Activated CD8-positive, alpha-beta memory T cell treated with anti-CD3 and anti-CD28 coated beads, Interleukin-2, amount 50 U/mL, for 4 hours (primary cell): ENCODE data around the gene RBMS1.
"Not testable (repeated sequence)": the region's sequence is repeated elsewhere in the genome, so short reads cannot be mapped to it uniquely, and the experiment has no call there.

Source experiments
- DNase-seq: peaks from one replicate; pipeline ENCODE4 v3.0.0-alpha.2; 2020

The RBMS1 gene

GRCh38 chr2:160469164-160469563 lies 24.4 kb downstream of the RBMS1 start:
- DNase-seq, result no peak

- DNase-seq, result no peak
Observed at GRCh38 chr2:160467086-160467485, 26.5 kb downstream of the RBMS1 start.

GRCh38 chr2:160465406-160465805 lies 28.2 kb downstream of the RBMS1 start:
- DNase-seq, result no peak

- DNase-seq, result no peak
Observed at GRCh38 chr2:160465002-160465401, 28.6 kb downstream of the RBMS1 start.

GRCh38 chr2:160464017-160464416 lies 29.6 kb downstream of the RBMS1 start:
- DNase-seq, result no peak

GRCh38 chr2:160463245-160463644 lies 30.4 kb downstream of the RBMS1 start:
- DNase-seq, result no peak

GRCh38 chr2:160460333-160460731 lies 33.3 kb downstream of the RBMS1 start:
- DNase-seq, result no peak

- no peak for DNase-seq
Observed at GRCh38 chr2:160459538-160460332, 33.9 kb downstream of the RBMS1 start.

GRCh38 chr2:160458718-160459453 lies 34.7 kb downstream of the RBMS1 start:
- DNase-seq, result no peak

GRCh38 chr2:160457588-160457987 lies 36.0 kb downstream of the RBMS1 start:
- no peak for DNase-seq

- DNase-seq, result no peak
Observed at GRCh38 chr2:160454070-160454797, 39.4 kb downstream of the RBMS1 start.

GRCh38 chr2:160453111-160453820 lies 40.3 kb downstream of the RBMS1 start:
- no peak for DNase-seq

GRCh38 chr2:160450486-160450885 lies 43.1 kb downstream of the RBMS1 start:
- DNase-seq, result no peak

GRCh38 chr2:160448821-160449220 lies 44.8 kb downstream of the RBMS1 start:
- not testable (repeated sequence) for DNase-seq

- DNase-seq, result no peak
Observed at GRCh38 chr2:160445673-160446072, 47.9 kb downstream of the RBMS1 start.

GRCh38 chr2:160442603-160443002 lies 51.0 kb downstream of the RBMS1 start:
- no peak for DNase-seq

- DNase-seq, result no peak
Observed at GRCh38 chr2:160440888-160441287, 52.7 kb downstream of the RBMS1 start.

- DNase-seq, result not testable (repeated sequence)
Observed at GRCh38 chr2:160439038-160439437, 54.6 kb downstream of the RBMS1 start.

GRCh38 chr2:160437273-160437672 lies 56.3 kb downstream of the RBMS1 start:
- DNase-seq, result no peak

- no peak for DNase-seq
Observed at GRCh38 chr2:160434254-160434948, 59.2 kb downstream of the RBMS1 start.

GRCh38 chr2:160433466-160434140 lies 60.0 kb downstream of the RBMS1 start:
- DNase-seq, result no peak

GRCh38 chr2:160432633-160433032 lies 61.0 kb downstream of the RBMS1 start:
- DNase-seq, result no peak
